ENCODE measurements around the gene TIGAR.

TIGAR gene

DNA sequence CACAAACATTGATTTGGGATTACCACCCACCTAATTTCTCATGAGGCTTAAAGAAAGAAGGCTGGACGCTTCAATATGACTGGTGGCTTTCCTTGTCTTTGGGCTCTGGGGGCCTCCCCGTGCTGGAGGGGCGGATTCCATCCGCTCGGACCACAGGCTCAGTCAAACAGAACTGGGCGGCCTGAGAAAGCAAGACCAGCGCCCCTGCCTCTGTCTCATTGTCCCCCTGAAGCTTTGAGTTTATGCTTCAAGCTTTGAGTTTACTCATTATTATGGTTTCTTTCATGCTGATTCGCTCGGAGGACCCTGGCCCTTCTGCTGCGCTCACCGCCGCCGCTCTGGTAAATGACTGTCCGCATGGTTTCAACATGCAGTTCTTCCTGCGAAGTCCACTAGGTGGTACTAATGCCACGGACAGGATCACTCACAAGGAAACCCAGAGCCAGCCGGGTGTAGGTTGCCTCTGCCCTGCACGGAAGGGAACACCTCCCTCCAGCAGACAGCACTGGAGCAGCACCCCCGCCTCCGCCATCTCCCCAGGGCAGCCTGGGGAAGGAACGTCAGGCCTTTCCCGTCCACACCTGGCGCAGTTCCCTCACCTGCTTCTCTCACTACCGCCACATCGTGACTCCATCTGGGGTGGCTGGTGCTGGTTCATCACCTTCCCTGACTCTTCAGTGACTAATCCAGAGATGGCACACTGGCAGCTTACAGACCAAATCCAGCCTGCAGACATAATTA is 13.2 kb upstream of the TIGAR start:
- peak; percentile 56 for DNase-seq

DNA sequence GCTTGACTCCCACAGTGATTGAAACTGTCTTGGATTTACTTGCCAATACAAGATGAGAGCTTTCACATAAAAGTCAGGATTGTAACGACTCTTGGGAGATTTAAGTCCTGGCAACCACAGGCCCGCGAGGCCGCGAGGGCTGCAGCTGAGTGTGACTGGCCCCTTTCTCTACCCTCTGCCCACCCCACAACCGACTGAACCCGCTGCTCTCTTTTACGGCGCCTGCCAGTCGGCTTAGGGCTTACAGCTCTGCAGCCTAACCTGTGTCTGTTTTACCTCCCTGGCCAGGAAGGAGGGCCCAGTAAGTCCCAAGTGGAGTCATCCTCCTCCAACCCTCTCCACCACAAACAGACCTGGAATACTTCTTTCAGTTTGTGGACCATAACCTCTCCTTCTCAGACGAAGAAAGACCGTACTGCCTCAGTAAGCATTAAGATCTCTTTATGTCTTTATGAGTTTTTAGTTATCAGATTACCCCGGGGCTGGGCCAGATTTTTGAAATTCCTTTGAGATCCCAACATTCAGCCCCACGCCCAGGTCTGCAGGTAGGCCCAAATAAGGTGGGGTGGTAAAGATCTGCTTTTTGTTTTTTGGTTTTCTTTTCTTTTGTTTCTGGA is 12.6 kb upstream of the TIGAR start:
- no peak for DNase-seq

DNA sequence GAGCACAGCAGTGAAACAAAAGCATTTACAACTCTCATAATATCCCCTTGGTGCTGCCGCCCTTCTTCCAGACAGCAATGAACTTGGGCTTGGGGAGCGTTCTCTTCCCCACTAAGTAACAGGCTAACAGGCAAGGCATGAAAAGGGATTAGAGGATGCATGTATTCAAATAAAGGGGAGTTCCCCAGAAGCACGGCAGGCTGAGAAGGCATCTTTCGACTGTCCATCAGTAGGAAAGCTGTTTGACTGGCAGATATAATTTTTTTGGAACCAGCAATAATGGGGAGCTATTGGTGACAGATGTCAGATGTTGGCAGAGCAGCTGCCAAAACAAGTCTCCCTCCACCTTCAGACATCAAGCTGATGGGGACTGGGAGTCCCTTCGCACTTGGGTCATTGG is 9.2 kb upstream of the TIGAR start:
- no peak for DNase-seq

DNA sequence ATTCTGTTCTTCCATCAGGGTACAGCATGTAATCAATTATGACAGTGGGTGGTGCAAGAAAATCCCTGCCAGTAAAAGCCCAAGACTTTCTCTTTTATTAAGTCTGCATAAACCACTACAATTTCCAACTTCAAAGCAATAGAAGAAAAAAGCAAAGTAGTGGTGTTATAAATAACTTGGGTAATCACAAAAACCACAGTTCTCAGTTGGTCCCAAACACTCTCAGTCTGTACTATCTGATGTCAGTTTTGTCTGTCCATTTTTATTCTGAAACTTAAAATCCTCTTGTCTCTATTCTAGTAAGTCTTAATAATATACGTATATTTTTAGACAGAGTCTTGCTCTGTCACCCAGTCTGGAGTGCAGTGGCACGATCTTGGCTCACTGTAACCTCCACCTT is 8.8 kb upstream of the TIGAR start:
- no peak for DNase-seq

DNA sequence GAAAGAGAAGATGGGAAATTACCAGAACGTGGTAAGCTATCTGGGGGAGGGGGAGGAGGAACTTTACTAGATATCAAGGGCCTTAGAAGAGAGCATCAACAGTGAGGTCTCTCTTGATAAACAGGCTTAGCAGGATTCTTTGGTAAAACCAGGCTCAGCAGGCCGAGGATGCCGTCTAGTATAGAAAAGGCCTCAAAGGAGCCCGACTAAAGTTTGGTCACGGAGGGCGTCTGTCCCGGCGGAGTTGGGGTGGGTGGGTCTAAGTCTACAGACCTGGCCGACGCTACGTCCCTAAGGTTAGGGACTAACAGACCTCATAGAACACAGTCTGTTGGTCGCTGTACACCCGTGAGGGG is 538 bp upstream of the TIGAR start:
- no peak for DNase-seq

DNA sequence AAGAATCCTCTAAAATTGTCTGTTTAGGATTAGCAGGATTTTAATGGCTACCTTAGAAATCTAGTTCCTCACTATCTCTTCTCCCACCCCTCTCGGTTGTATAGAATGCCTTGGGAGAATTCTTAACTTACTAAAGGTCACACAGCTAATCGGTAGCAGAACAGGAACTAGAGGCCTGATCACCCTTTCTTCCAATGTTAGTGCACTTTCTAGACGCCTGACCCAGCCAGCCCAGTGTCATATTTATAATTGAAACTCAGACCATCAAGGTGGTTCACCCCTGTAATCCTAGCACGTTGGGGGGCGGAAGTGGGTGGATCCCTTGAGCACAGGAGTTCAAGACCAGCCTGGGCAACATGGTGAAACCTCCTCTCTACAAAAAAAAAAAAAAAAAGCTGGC is 1.7 kb downstream of the TIGAR start:
- DNase-seq = no peak

DNA sequence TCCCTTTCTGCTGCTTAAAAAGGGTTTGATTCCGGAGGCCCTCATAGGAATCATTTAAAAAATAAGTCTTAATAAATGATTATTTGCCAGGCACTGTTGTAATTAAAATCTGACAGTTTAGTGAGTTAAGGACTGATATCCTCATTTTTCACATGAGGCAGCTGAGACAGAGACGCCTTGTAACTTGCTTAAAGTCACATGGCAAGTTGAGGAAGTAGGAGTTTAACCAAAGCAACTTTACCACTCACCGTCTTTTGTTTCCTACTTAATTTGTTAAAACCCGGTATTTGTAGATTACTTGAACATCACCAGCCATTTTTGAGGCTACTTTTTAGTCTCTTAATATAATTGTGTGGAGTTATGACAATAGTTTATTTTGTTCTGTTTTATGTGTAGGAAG is 2.4 kb downstream of the TIGAR start:
- no peak for DNase-seq

DNA sequence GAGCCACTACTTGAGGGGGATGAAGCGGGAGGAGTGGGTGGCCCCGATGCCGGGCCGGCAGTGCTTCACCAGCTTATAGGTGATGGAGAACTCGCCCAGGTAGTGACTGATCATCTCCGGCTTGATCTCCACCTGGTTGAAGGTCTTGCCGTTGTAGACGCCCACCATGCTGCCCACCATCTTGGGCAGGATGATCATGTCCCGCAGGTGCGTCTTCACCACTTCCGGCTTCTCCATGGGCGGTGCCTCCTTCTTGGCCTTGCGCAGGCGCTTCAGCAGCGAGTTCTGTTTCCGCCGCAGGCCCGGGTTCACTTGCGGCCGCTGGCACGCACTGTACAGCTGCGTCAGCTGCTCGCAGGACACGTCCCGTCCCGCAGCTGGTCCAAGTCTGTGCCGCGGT is 3.4 kb downstream of the TIGAR start:
- DNase-seq = no peak

DNA sequence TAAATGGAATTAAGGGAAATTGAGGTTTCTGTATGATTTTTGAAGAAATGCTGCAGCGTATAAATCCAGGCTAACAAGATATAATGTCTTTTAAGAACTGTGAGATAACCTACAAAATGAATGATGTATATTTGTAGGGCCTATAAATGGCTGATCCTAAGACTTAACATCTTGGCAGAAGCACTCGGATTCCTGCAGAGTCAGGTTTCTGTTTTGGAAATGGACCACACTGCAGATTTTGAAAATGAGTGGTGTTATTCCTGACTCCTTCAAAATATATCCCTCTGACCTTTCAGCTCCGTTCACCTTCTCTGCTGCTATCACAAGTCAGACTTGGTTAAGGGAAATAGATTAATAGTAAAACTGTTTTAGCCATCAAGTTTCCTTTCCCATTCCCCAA is 5.0 kb downstream of the TIGAR start:
- no peak for DNase-seq

DNA sequence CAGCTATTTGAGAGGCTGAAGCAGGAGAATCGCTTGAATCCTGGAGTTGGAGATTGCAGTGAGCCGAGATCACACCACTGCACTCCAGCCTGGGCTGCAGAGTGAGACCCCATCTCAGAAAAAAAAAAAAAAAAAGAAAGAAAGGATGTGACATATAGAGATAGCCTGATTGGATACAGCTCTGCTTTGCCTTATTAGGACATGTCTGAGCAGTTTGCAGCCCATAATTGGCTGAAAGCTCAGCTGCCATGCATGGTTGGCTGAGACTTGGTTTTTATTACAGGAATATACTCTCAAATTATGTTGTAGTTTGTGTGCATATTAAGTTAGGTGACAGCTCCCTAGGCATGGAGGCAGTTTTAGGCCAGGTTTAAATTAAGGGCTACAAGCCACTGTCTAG is 6.3 kb downstream of the TIGAR start:
- DNase-seq = no peak

DNA sequence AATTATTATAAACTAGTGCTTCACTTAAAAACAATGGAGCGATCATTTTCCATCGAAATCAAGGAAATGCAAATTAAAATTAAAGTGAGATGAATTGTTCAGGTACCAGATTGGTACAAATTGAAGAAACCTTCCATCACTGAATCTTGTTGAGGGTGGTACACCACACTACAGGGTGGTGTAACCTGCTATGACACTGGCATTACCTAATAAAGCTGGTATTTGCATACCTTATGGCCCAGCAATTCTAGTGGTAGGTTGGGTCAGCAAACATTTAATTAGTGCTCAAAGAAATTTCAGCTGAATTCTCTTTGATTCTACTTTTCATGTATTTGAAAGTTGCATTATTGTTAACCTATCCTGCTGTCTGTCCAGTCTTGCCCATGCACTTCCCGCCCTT is 9.2 kb downstream of the TIGAR start:
- DNase-seq = no peak

DNA sequence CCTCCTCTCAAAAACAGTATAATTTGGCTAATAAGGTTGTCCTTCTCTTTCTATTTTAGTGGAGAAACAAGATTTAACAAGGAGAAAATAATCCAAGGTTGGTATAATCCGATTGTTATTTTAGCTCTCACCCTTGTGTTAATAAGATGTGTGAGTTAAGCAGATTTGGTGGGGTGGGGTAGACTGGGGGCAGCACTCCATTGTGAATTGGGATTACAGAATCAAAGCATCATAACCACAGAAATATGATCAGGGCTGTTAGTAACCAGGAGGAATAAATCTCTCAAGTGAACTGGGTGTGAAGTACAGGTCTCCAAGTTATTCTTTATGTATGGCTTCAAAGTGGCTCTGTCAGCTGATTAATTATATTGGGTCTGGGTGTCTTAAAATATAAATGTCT is 10.2 kb downstream of the TIGAR start:
- DNase-seq = no peak

DNA sequence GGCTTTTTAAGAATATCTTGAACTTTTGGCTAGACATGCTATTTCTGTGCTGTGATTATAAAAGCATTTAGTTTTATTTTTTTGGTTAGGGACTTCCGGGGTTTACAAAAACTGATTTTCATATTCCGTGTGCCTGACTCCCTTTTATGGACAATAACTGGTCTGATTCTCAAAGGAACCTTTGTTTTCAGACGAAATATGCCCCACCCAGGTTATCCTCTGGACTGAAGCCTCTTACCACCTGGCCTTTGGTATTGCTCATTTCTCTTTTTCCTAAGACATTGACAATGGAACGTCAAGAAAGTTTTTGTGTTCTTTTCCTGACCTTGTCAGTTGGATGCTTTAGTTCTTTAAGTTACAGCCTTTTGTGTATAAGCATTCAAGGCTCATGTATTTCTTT is 10.8 kb downstream of the TIGAR start:
- no peak for DNase-seq

DNA sequence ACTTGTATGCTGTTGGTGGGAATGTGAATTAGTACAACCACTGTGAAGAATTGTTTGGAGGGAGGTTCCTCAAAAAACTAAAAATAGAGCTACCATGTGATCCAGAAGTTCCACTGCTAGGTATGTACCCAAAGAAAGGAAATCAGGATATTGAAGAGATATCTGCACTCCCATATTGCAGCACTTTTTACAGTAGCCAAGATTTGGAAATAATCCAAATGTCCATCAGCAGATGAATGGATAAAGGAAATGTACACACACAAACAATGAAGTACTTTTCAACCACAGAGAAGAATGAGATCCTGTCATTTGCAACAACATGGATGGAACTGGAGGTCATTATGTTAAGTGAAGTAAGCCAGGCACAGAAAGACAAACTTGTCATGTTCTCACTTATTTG is 25.9 kb downstream of the TIGAR start:
- DNase-seq = no peak

DNA sequence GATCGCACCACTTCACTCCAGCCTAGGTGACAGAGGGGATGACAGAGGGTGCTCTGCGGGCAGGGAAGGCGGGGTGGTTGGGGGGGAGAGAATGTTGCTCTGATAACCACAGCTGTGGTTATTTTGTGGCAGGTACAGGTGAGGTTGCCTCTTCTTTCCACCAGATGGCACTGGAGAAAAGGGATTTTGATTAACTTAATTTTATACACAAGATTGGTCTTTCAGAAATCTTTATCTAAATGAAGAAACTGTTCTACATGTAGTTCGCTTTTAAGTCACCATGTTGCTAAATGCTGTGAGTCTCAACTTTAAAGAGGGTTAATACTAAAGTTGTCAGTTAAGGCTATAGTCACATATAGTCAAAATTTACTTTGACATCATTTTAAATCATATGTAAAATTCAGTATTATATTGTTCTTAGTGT is 32.8 kb downstream of the TIGAR start:
- no peak for DNase-seq

DNA sequence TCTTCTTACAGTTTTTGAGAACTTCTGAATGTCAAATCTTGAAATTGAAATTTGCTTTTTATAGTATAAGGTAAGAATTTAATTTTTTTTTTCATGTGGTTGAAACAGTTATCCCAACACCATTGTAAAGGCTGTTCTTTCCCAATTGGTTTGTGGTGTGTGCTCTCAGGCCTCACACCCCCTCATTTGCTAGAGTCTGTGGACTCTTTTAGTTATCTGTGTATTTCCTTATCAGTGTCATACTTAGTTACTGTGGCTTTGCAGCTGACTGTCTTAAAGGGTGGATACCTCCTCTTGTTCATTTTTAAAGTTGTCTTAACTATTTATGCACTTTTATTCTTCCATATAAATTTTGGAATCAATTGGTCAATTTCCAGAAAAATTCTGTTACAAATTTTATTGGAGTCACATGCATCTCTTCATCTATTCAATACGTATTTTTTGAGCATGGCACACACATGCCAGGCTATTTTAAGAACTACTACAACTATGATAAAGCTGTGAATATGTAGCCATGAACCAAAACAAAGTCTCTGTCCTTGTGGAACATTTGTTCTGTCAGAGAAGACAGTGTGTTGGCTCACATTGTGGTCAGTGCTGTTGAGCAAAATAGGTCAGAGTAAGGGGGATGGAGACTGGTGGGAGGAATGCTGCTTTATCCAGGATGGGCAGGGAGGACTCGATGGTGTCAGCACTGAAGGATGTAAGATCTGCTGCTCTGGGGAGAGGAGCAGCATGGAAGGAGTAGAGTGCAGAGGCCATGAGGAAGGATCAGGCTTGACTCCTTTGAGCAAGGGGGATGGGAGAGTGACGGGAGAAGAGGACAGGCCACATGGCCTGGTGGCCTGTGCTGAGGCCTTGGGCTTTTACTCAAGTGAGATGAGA is 34.4 kb downstream of the TIGAR start:
- DNase-seq = no peak

DNA sequence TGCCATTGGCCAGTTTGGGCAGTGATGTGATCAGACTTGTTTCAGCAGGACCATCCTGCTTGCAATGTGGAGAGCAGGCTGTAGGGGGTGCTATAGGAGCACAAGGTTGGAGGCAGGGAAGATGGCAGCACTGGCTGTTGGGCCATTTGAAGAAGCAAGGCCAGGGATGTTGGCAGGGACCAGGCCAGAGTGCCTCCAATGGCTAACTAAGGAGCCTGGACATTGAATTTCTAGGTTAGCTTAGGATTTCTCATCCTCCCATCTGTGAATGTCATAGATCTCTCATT is 35.0 kb downstream of the TIGAR start:
- DNase-seq = no peak

DNA sequence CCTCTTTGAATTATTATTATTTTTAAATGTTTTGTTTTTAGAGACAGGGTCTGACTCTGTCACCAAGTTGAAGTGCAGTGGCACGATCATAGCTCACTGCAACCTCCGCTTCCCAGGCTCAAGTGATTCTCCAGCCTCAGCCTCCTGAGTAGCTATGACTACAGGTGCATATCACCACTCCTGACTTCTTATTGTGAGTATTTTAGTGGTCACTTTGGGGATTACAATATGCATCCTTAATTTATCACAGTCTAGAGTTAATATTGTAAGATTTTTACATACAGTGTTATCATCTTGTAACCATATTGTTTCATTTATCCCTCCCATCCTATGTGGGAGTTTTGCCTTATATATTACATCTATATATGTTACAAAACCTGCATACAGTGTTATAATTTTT is 45.1 kb downstream of the TIGAR start:
- DNase-seq = no peak

DNA sequence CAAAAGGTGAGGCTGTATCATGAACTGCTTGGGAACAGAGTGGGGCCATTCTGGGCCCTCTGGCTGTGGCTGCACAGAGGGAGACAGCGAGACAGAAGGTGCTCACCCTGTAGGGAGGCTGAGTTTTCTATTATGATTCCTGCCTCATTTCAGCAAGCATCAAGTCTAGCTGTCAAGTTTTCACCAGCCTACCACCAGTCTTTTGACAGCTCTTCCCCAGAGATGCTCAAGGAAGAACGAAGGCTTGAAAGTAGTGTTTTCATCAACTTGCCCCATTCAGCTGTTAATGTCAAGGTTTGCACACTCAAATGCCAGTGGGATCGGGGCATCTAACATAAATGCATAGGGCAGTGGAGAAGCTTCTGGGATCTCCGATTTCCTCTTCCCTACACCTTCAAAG is 48.5 kb downstream of the TIGAR start:
- DNase-seq = no peak

DNA sequence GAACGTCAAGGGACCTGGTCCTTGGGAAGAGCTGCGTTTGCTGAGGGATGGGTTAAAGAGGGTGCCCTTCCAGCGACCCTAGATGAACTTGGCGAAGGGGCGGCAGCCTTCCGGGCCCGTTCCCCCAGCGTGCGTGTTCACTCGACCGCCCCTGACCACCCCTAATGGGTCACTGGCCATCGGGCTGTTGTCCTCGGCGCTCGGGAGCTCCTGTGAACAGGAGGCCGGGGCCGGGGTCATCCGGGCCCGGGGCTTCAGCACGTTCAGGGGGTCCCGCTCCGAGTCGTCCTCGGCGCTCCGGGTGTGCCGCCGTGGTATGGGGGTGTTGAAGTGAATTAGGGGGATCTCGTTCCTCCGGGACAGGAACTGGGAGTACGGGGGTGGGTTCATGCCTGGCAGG is 49.3 kb downstream of the TIGAR start:
- no peak for DNase-seq

DNA sequence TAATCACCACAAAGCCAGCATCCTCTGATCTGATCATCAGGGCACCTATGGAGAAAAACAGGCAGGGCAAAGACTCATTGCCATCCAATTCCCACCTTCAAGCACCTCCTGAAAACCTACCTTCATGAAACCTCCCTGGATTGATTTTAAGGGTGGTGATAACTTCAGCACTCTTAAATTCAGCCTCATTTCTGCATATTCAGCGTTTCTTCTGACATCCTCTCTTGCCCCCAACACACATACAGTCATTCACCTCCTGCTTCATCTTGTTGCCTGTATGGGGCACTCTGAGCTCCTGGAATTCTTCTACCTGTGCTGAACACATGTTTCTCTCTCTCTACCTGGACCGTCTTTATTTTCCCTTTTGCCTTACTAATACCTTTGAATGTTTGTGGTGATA is 51.6 kb downstream of the TIGAR start:
- DNase-seq = no peak

DNA sequence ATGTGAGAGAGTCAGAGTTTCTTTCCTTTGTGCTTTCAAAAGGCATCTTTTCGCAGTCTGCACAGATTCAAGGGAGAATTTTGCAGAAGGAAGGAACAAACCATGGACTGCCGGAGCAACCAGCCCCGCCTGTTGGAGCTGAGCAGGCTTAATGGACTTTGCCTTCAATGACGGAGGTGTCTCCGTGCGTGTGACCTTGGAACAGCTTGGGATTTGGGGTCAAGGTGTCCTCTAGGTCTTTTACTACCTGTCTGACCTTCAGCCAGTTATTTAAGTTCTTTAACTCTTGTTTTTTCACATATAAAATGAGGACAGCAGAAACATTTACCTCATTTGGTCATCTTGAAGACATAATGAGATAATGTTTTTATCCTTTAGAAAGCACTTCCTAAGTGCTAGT is 54.4 kb downstream of the TIGAR start:
- DNase-seq = no peak

DNA sequence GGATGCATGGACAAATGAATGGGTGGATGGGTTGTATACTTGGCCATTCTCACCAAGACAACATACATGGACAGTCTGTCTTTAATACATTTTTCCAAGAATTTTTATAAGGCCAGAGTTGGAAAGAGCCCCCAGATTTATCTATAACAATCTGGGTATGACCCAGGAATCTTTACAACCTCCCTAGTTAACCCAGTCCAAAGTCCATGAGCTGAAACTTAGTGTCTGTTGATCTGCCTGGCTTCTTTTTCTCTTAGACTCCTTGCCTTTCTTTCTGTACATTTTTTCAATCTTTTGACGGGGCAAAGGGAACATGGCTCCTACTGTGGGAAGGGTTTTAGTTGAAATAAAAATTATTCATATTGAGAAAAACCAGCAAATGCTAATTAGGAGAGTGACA is 57.8 kb downstream of the TIGAR start:
- no peak for DNase-seq

DNA sequence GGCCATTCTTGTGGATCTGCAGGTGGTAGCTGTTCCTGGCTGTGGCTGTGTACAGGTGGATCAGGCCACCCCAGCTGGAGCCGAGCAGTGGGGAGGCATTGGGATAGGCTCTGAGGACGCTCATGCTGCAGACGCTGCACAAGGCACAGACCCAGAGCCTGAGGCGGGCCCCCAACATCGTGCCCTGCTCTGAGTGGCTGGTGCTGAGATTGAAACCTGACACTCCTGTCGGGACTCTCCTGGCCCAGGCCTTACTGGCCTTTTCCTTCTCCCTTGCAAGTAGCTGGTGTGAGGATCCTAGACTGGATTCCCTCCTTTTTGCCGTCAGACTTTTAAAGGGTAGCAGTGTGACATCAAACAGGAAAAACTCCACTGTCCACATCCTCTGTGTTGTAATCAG is 58.4 kb downstream of the TIGAR start, which contains the start of gene FGF23:
Gene FGF23 (minus strand): TSS at position 308 of the 400 bp plus-strand sequence. CDS start 130 bp downstream, at position 178.
- DNase-seq = peak; percentile 10
